Right hindlimb (tissue), 1 donor: ENCODE measurements around the gene PRKG1.

Source experiments
- DNase-seq: peaks from one replicate; pipeline ENCODE4 v3.0.0-alpha.2; 2018

Gene PRKG1

GRCh38 chr10:51462076-51462779, 387.9 kb downstream of the PRKG1 start:
- no peak for DNase-seq

GRCh38 chr10:51468424-51468823, 394.1 kb downstream of the PRKG1 start:
- no peak for DNase-seq

GRCh38 chr10:51469686-51470085, 395.4 kb downstream of the PRKG1 start:
- DNase-seq = no peak

- no peak for DNase-seq
These were observed 397.0 kb downstream of the PRKG1 start for GRCh38 chr10:51471271-51471670.

- no peak for DNase-seq
These were observed 397.9 kb downstream of the PRKG1 start for GRCh38 chr10:51472154-51472553.

GRCh38 chr10:51479711-51480110, 405.4 kb downstream of the PRKG1 start:
- no peak for DNase-seq

GRCh38 chr10:51485668-51486067, 411.4 kb downstream of the PRKG1 start:
- no peak for DNase-seq

GRCh38 chr10:51487576-51487975, 413.3 kb downstream of the PRKG1 start:
- DNase-seq = no peak

- no peak for DNase-seq
These were observed 414.6 kb downstream of the PRKG1 start for GRCh38 chr10:51488766-51489408.

GRCh38 chr10:51498424-51498823, 424.1 kb downstream of the PRKG1 start:
- no peak for DNase-seq

- peak; percentile 33 for DNase-seq
These were observed 427.1 kb downstream of the PRKG1 start for GRCh38 chr10:51501396-51501795.

- DNase-seq = no peak
These were observed 427.8 kb downstream of the PRKG1 start for GRCh38 chr10:51502124-51502523.

GRCh38 chr10:51503378-51503777, 429.1 kb downstream of the PRKG1 start:
- no peak for DNase-seq

- no peak for DNase-seq
These were observed 433.2 kb downstream of the PRKG1 start for GRCh38 chr10:51507476-51507875.

- DNase-seq = no peak
These were observed 433.9 kb downstream of the PRKG1 start for GRCh38 chr10:51508156-51508555.

- no peak for DNase-seq
These were observed 435.9 kb downstream of the PRKG1 start for GRCh38 chr10:51510231-51510630.

GRCh38 chr10:51521605-51522004, 447.3 kb downstream of the PRKG1 start:
- DNase-seq = no peak

GRCh38 chr10:51522858-51523257, 448.6 kb downstream of the PRKG1 start:
- DNase-seq = no peak

- DNase-seq = no peak
These were observed 449.2 kb downstream of the PRKG1 start for GRCh38 chr10:51523440-51523839.

- no peak for DNase-seq
These were observed 449.8 kb downstream of the PRKG1 start for GRCh38 chr10:51524041-51524440.

- no peak for DNase-seq
These were observed 453.4 kb downstream of the PRKG1 start for GRCh38 chr10:51527522-51528219.

- no peak for DNase-seq
These were observed 454.2 kb downstream of the PRKG1 start for GRCh38 chr10:51528527-51528926.

- peak; percentile 47 for DNase-seq
These were observed 456.3 kb downstream of the PRKG1 start for GRCh38 chr10:51530541-51530940.

- DNase-seq = no peak
These were observed 457.8 kb downstream of the PRKG1 start for GRCh38 chr10:51532044-51532443.
